ENCODE data around the gene ZSCAN23. TPM values are rescaled to one million over a fixed set of nuclear protein-coding genes. Genes with fewer than 3 reads are reported as not detected.

Gene ZSCAN23
- total and polyA plus RNA-seq, 9 of the 15 experiments (the other 6 are each of a cell fraction or from before 2014, with no cell fraction given): 0.05 to 0.29 (median 0.21) TPM; not detected in 1

DNA sequence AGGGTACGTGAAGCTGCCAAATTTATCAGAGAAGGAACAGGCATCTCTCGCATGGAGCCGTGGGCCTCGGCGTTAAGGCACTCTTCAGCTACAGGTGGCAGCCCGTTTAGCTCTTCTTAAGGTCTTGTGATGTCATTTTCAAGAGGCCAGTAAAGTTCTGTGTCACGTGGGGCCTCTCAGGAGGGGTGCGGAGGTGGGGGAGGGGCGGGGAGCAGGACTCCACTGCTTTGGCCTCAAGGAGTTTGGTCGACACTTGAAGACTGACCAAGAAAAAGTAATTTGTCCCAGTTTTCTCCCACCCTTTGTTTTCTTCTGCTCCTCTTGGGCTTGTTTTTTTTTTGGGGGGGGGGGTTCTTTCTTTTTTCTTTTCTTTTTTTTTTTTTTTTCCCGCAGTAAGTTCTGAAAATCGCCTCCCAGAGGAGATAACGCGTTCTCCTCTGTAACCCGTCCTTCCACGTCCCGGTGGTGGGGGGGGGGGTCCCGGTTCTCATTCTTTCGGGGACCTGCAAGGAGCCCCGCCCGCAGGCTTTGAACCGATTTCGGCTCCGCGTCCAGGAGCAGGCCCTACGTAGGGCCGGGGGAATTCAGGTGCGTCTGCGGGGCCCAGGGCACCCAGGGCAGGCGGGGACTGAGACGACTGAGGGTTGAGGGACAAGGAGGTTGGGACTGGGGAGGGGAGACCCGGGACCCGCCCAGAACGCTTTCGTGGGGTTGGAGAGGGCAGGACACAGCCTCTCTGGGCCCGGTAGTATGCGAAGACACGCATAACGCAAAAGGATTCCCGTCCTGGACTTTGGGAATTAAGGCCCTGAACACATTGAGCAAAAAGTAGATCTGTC, 46.3 kb upstream of the ZSCAN23 start (continued):
- TF ChIP-seq MTA1 (IDR thresholded peaks at IDR 0.05; ENCODE audit: borderline replicate concordance) (peak; percentile 63; the same call in 1 of the 2 replicates), ZBTB8A (IDR thresholded peaks at IDR 0.05; ENCODE audit: partially characterized antibody) (no peak), POLR2AphosphoS5 (IDR thresholded peaks at IDR 0.05; ENCODE audit: control insufficient read depth, insufficient read depth, low read depth, low read length) (peak; percentile 68; the same call in 1 of the 2 replicates), SMAD3 (CRISPR knock-in tag; conservative IDR thresholded peaks at IDR 0.05) (no peak), ZFP1 (CRISPR knock-in tag; IDR thresholded peaks at IDR 0.05) (no peak), MAZ (CRISPR knock-in tag; conservative IDR thresholded peaks at IDR 0.05 in 1 of 2, IDR thresholded peaks at IDR 0.05 in 1 of 2) (peak; percentile 65 to 75; a peak in 3 of 4 replicates), KLF6 (CRISPR knock-in tag; IDR thresholded peaks at IDR 0.05; ENCODE audit: borderline replicate concordance) (no peak), NFATC3 (IDR thresholded peaks at IDR 0.05) (peak; percentile 29; the same call in 1 of the 2 replicates), TAF7 (tag; IDR thresholded peaks at IDR 0.05) (0 out of 2 replicates have a peak, but pooled peaks have one; percentile 31), CREB1 (IDR thresholded peaks at IDR 0.05) (peak; percentile 83), CREB1 (CRISPR knock-in tag; IDR thresholded peaks at IDR 0.05) (peak; percentile 66), PHF20 (IDR thresholded peaks at IDR 0.05; ENCODE audit: partially characterized antibody) (no peak), GATAD2B (IDR thresholded peaks at IDR 0.05; ENCODE audit: borderline replicate concordance) (no peak), ZNF57 (CRISPR knock-in tag; IDR thresholded peaks at IDR 0.05) (no peak), SRSF7 (optimal IDR thresholded peaks at IDR 0.05; ENCODE audit: low read depth, low read length) (no peak), SMC3 (conservative IDR thresholded peaks at IDR 0.05; ENCODE audit: insufficient read depth, low read depth, low read length) (no peak)
- TF ChIP-seq, protein P1, sequence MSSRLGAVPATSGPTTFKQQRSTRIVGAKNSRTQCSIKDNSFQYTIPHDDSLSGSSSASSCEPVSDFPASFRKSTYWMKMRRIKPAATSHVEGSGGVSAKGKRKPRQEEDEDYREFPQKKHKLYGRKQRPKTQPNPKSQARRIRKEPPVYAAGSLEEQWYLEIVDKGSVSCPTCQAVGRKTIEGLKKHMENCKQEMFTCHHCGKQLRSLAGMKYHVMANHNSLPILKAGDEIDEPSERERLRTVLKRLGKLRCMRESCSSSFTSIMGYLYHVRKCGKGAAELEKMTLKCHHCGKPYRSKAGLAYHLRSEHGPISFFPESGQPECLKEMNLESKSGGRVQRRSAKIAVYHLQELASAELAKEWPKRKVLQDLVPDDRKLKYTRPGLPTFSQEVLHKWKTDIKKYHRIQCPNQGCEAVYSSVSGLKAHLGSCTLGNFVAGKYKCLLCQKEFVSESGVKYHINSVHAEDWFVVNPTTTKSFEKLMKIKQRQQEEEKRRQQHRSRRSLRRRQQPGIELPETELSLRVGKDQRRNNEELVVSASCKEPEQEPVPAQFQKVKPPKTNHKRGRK (tag; IDR thresholded peaks at IDR 0.05): peak; percentile 67
- TF ChIP-seq, protein P2, sequence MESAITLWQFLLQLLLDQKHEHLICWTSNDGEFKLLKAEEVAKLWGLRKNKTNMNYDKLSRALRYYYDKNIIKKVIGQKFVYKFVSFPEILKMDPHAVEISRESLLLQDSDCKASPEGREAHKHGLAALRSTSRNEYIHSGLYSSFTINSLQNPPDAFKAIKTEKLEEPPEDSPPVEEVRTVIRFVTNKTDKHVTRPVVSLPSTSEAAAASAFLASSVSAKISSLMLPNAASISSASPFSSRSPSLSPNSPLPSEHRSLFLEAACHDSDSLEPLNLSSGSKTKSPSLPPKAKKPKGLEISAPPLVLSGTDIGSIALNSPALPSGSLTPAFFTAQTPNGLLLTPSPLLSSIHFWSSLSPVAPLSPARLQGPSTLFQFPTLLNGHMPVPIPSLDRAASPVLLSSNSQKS (CRISPR knock-in tag; IDR thresholded peaks at IDR 0.05): no peak
- TF ChIP-seq, protein P3, sequence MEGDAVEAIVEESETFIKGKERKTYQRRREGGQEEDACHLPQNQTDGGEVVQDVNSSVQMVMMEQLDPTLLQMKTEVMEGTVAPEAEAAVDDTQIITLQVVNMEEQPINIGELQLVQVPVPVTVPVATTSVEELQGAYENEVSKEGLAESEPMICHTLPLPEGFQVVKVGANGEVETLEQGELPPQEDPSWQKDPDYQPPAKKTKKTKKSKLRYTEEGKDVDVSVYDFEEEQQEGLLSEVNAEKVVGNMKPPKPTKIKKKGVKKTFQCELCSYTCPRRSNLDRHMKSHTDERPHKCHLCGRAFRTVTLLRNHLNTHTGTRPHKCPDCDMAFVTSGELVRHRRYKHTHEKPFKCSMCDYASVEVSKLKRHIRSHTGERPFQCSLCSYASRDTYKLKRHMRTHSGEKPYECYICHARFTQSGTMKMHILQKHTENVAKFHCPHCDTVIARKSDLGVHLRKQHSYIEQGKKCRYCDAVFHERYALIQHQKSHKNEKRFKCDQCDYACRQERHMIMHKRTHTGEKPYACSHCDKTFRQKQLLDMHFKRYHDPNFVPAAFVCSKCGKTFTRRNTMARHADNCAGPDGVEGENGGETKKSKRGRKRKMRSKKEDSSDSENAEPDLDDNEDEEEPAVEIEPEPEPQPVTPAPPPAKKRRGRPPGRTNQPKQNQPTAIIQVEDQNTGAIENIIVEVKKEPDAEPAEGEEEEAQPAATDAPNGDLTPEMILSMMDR (IDR thresholded peaks at IDR 0.05 in 2 of 3, conservative IDR thresholded peaks at IDR 0.05 in 1 of 3; ENCODE audit: insufficient read depth in 2 of 3, low read depth in 1 of 3, low read length in 3 of 3): no peak
- TF ChIP-seq, protein P4, sequence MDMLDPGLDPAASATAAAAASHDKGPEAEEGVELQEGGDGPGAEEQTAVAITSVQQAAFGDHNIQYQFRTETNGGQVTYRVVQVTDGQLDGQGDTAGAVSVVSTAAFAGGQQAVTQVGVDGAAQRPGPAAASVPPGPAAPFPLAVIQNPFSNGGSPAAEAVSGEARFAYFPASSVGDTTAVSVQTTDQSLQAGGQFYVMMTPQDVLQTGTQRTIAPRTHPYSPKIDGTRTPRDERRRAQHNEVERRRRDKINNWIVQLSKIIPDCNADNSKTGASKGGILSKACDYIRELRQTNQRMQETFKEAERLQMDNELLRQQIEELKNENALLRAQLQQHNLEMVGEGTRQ (CRISPR knock-in tag; IDR thresholded peaks at IDR 0.05): peak; percentile 93
- TF ChIP-seq, protein P5, sequence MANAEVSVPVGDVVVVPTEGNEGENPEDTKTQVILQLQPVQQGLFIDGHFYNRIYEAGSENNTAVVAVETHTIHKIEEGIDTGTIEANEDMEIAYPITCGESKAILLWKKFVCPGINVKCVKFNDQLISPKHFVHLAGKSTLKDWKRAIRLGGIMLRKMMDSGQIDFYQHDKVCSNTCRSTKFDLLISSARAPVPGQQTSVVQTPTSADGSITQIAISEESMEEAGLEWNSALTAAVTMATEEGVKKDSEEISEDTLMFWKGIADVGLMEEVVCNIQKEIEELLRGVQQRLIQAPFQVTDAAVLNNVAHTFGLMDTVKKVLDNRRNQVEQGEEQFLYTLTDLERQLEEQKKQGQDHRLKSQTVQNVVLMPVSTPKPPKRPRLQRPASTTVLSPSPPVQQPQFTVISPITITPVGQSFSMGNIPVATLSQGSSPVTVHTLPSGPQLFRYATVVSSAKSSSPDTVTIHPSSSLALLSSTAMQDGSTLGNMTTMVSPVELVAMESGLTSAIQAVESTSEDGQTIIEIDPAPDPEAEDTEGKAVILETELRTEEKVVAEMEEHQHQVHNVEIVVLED (CRISPR knock-in tag; IDR thresholded peaks at IDR 0.05): no peak
